NCI-H1092 treated with DMSO at 0.1 percent for 48 hours (cell line): ENCODE measurements around the gene CD209.

Experiments used
- DNase-seq: peaks from one replicate; lab custom pipeline; 2025; lab: John Stamatoyannopoulos, UW

CD209 gene

GRCh38 chr19:7705387-7706187 is 41.7 kb downstream of the CD209 start:
- DNase-seq: no peak

- no peak for DNase-seq
These were observed 42.9 kb downstream of the CD209 start for GRCh38 chr19:7704280-7705060.

GRCh38 chr19:7703332-7703731 is 44.0 kb downstream of the CD209 start:
- DNase-seq: no peak

- no peak for DNase-seq
These were observed 45.5 kb downstream of the CD209 start, which contains the start of gene FCER2 for GRCh38 chr19:7701654-7702457. TSS of gene FCER2 (minus strand) at chr19:7702131. CDS start at chr19:7699760, 2,371 bp downstream.

GRCh38 chr19:7701049-7701653 is 46.2 kb downstream of the CD209 start:
- no peak for DNase-seq

GRCh38 chr19:7699417-7700401 is 47.6 kb downstream of the CD209 start:
- no peak for DNase-seq

GRCh38 chr19:7699003-7699402 is 48.3 kb downstream of the CD209 start:
- no peak for DNase-seq

- DNase-seq: no peak
These were observed 48.8 kb downstream of the CD209 start for GRCh38 chr19:7698583-7698982.

- DNase-seq: no peak
These were observed 49.5 kb downstream of the CD209 start for GRCh38 chr19:7697721-7698287.

GRCh38 chr19:7694499-7694898 is 52.8 kb downstream of the CD209 start:
- DNase-seq: no peak

GRCh38 chr19:7692417-7693088 is 54.8 kb downstream of the CD209 start:
- no peak for DNase-seq

- DNase-seq: no peak
These were observed 55.8 kb downstream of the CD209 start for GRCh38 chr19:7691497-7691896.

- DNase-seq: no peak
These were observed 56.5 kb downstream of the CD209 start for GRCh38 chr19:7690779-7691258.
